Esophagus squamous epithelium (tissue), 4 donors: ENCODE data around the gene HP1BP3.

Source experiments
- CTCF ChIP-seq, 6 experiments: fragments of 450-650 bp in 4 of 6; fragments of 200-600 bp in 2 of 6; sonication (generic) in 2 of 6; IDR thresholded peaks; one replicate each; pipeline ENCODE4 v1.5.1; 2016 to 2019; ENCODE audit warnings: antibody characterized with exemption in 6 of 6, mild to moderate bottlenecking in 4 of 6, moderate library complexity in 4 of 6
- POLR2A ChIP-seq, 4 donors: fragments of 450-650 bp; IDR thresholded peaks; one replicate each; pipeline ENCODE4 v1.6.1; 2017; ENCODE audit warnings: antibody characterized with exemption in 4 of 4, mild to moderate bottlenecking in 4 of 4, moderate library complexity in 3 of 4

DNA sequence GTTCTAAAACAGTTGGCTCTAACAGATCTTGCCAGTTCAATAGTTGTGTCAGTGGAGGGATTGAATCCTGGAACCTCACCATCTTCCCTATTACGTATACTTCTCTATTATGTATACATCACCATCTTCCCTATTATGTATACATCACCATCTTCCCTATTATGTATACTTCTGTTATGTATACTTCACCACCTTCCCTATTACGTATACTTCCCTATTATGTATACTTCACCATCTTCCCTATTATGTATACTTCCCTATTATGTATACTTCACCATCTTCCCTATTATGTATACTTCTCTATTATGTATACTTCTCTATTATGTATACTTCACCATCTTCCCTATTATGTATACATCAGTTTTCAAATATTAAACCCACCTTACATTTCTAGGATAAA is 34.4 kb upstream of the HP1BP3 start:
- TF ChIP-seq CTCF (IDR thresholded peaks at IDR 0.05) (no peak), POLR2A (IDR thresholded peaks at IDR 0.05) (no peak)
